GM18505 (cell line): Measurements from ENCODE around the gene CAMLG.

ENCODE experiments used
- ATAC-seq: cut with Tn5 transposase; IDR thresholded peaks from one replicate; pipeline ENCODE4 v1.9.1; 2021; ENCODE audit not compliant: unreplicated experiment
- POLR2A ChIP-seq: IDR thresholded peaks from 4 replicates; pipeline ENCODE4 v1.6.1; 2011; ENCODE audit warnings: borderline replicate concordance; ENCODE audit not compliant: insufficient read depth, insufficient read length; ENCODE audit errors: extremely low read depth

The CAMLG gene

DNA sequence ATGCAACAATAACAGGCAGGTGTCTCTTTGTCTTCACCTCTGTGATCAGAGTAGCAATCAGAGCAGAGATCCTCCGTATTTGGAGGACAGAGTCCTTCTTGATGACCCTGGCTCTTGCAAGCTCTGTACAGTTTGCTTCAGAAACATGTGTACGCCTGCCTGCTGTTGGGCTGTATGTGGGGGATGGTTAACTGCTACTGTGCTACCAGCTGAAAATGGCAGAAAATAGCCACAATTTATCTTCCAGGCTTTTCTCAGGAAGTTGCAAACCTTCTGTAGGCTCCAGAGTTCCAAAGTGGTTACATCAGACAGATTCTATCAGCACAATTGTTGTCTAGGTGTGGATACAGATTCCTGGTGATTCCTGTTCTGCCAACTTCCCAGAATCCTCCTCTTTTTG, 55.7 kb downstream of the CAMLG start:
- TF ChIP-seq POLR2A, result no peak

DNA sequence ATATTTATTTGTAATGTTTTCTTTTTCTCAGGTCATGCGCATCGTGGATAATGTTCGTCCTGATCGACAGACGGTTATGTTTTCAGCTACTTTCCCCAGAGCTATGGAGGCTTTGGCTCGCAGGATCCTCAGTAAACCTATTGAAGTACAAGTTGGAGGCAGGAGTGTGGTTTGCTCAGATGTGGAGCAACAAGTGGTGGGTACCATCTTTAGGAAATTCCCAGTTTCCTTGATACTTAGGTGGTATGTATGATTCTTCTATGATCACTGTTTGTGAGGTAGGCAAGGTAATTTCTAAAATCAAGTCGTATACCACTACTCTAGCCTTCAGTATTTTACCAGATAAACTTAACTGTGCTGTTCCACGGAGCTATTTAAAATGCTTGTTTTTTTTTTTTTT, 56.5 kb downstream of the CAMLG start:
- ATAC-seq, result no peak
- TF ChIP-seq POLR2A, result no peak

More for the DNA sequence above, 55.7 kb downstream of the CAMLG start:
- ATAC-seq, result no peak

DNA sequence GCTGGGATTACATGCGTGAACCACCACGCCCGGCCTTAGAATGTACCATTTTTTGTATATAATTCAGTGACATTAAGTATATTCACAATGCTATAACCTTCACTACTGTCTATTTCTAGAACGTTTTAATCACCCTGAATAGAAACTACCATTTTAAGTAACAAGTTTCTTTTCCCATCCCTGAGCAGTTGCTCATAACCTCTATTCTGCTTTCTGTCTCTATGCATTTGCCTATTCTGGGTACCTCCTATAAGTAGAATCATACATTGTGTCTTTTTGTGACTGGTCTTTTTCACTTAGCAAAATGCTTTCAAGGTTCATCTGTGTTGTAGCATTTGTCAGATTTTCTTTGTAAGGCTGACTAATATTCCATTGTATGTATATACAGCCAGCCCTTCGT, 60.1 kb downstream of the CAMLG start:
- ATAC-seq, result no peak
- no peak for TF ChIP-seq POLR2A
